Stomach (tissue), 19 donors: Measurements from ENCODE around the gene SIGMAR1. TPM values are rescaled to one million over a fixed set of nuclear protein-coding genes. Genes with fewer than 3 reads are reported as not detected.
A peak's percentile ranks its signal among the peaks of the same experiment; 100 is the strongest.

Experiments used
- DNase-seq, 2 donors: peaks; one replicate each; pipeline versions ENCODE4 v3.0.0 to v3.0.0-alpha.2; 2013 to 2019
- H3K27ac ChIP-seq, 5 donors: fragments of 200-600 bp in 4 of 5; sonication (generic) in 4 of 5; one replicate each; pipeline ENCODE4 v1.5.1; 2013 to 2019; ENCODE audit warnings: mild to moderate bottlenecking in 1 of 5, moderate library complexity in 1 of 5
- H3K27me3 ChIP-seq, 3 donors: fragments of 200-600 bp; sonication (generic); one replicate each; pipeline ENCODE4 v1.5.1; 2017 to 2019; ENCODE audit warnings: mixed run types in 1 of 3
- H3K36me3 ChIP-seq, 4 donors: fragments of 200-600 bp; sonication (generic); 1 replicate in 3 of 4; 2 replicates in 1 of 4; pipeline ENCODE4 v1.5.1; 2016 to 2019
- H3K4me1 ChIP-seq, 4 donors: fragments of 200-600 bp; sonication (generic); one replicate each; pipeline ENCODE4 v1.5.1; 2016 to 2019
- H3K4me3 ChIP-seq, 4 donors: fragments of 200-600 bp; sonication (generic) in 3 of 4; one replicate each; pipeline ENCODE4 v1.5.1; 2016 to 2019; ENCODE audit warnings: mild to moderate bottlenecking in 1 of 4
- H3K9me3 ChIP-seq, 4 donors: fragments of 200-600 bp; sonication (generic); one replicate each; pipeline ENCODE4 v1.5.1; 2016 to 2019
- CTCF ChIP-seq, 7 experiments: fragments of 450-650 bp in 4 of 7; fragments of 200-600 bp in 3 of 7; sonication (generic) in 3 of 7; IDR thresholded peaks; one replicate each; pipeline ENCODE4 v1.5.1; 2016 to 2019; ENCODE audit warnings: antibody characterized with exemption in 7 of 7, control low read depth in 2 of 7, mild to moderate bottlenecking in 1 of 7
- EP300 ChIP-seq: sonication (generic); formaldehyde crosslinking; IDR thresholded peaks from one replicate; pipeline ENCODE4 v1.6.1; 2017; ENCODE audit warnings: antibody characterized with exemption
- POLR2A ChIP-seq, 4 donors: fragments of 450-650 bp; IDR thresholded peaks; one replicate each; pipeline ENCODE4 v1.6.1; 2016; ENCODE audit warnings: antibody characterized with exemption in 4 of 4, control low read depth in 2 of 4, mild to moderate bottlenecking in 1 of 4, moderate library complexity in 1 of 4
- POLR2AphosphoS5 ChIP-seq, 3 donors: sonication (generic); formaldehyde crosslinking; IDR thresholded peaks; one replicate each; pipeline ENCODE4 v1.6.1; 2016; ENCODE audit warnings: antibody characterized with exemption in 3 of 3
- WGBS, 5 donors: extraction: QIAGEN DNeasy Blood & Tissue Kit in 3 of 5; methylation state at CpG; one replicate each; pipeline versions ENCODE4 v1.1.5 to v1.1.7; 2013 to 2018; 5-methylcytosine and 5-hydroxymethylcytosine counted together
- intact Hi-C: fragments of 100-400 bp; cut with DNase I; formaldehyde crosslinking; loops from one replicate; pipeline ENCODE4 v1.15.1; 2023; ENCODE audit warnings: low total_unique reads
- long read RNA-seq, 10 donors: transcript quantifications; one replicate each; lab custom pipeline, GENCODE V29; 2026
- polyA plus RNA-seq, 3 donors: library from polyadenylated mRNA; stranded (reverse); fragments of 200-250 nt; gene quantifications; one replicate each; pipeline ENCODE4 v1.2.3, GENCODE V29; 2013
- total RNA-seq, 5 donors: library from RNA; depleted of rRNA; stranded (reverse); fragments of >200 nt; gene quantifications; one replicate each; pipeline versions ENCODE4 v1.1.0 to v1.2.3, GENCODE V29; 2014 to 2016
- donor health status: healthy with polysubstance abuse.
- donor health status: Bipolar disorder and iron deficiency.
- donor health status: healthy.

Gene SIGMAR1
- total RNA-seq (100 to 1,000 TPM in 1 of 5 donors, 10 to 100 TPM in 4; 20.0 to 124 (median 64.3) TPM), polyA plus RNA-seq (10 to 100 TPM; 19.9 to 46.8 (median 25.5) TPM)
- long read RNA-seq, donor 1, transcript SIGMAR1-201 (4 exons, 1,656 nt) = major isoform, 14 of 14 reads
- long read RNA-seq, donor 1, partial matches to known transcripts = 0 of 14 reads
- long read RNA-seq, donor 1, other reads (novel, unspliced or antisense) = 0 of 14 reads
- long read RNA-seq, donor 2, transcript SIGMAR1-203 (3 exons, 1,743 nt) = minor isoform, 5 of 25 reads
- long read RNA-seq, donor 2, transcript SIGMAR1-201 (4 exons, 1,656 nt) = major isoform, 19 of 25 reads
- long read RNA-seq, donor 2, partial matches to known transcripts = 0 of 25 reads
- long read RNA-seq, donor 2, other reads (novel, unspliced or antisense) = 0 of 25 reads
- long read RNA-seq, donor 3, transcript SIGMAR1-201 (4 exons, 1,656 nt) = major isoform, 9 of 10 reads
- long read RNA-seq, donor 3, partial matches to known transcripts = 0 of 10 reads
- long read RNA-seq, donor 3, other reads (novel, unspliced or antisense) = 0 of 10 reads
- long read RNA-seq, donor 4, partial matches to known transcripts = 0 of 1 reads
- long read RNA-seq, donor 4, other reads (novel, unspliced or antisense) = 0 of 1 reads
- long read RNA-seq, donor 5, transcript SIGMAR1-201 (4 exons, 1,656 nt) = major isoform, 15 of 18 reads
- long read RNA-seq, donor 5, partial matches to known transcripts = 0 of 18 reads
- long read RNA-seq, donor 5, other reads (novel, unspliced or antisense) = 0 of 18 reads
- long read RNA-seq, donor 6, transcript SIGMAR1-201 (4 exons, 1,656 nt) = major isoform, 33 of 46 reads
- long read RNA-seq, donor 6, transcript SIGMAR1-203 (3 exons, 1,743 nt) = minor isoform, 8 of 46 reads
- long read RNA-seq, donor 6, partial matches to known transcripts = 0 of 46 reads
- long read RNA-seq, donor 6, other reads (novel, unspliced or antisense) = 0 of 46 reads
- long read RNA-seq, donor 7, transcript SIGMAR1-201 (4 exons, 1,656 nt) = major isoform, 24 of 27 reads
- long read RNA-seq, donor 7, partial matches to known transcripts = 0 of 27 reads
- long read RNA-seq, donor 7, other reads (novel, unspliced or antisense) = 0 of 27 reads
- long read RNA-seq, donor 8, transcript SIGMAR1-201 (4 exons, 1,656 nt) = major isoform, 11 of 14 reads
- long read RNA-seq, donor 8, partial matches to known transcripts = 0 of 14 reads
- long read RNA-seq, donor 8, other reads (novel, unspliced or antisense) = 0 of 14 reads
- long read RNA-seq, donor 9, transcript SIGMAR1-201 (4 exons, 1,656 nt) = major isoform, 7 of 8 reads
- long read RNA-seq, donor 9, partial matches to known transcripts = 0 of 8 reads
- long read RNA-seq, donor 9, other reads (novel, unspliced or antisense) = 0 of 8 reads
- long read RNA-seq, donor 10, transcript SIGMAR1-201 (4 exons, 1,656 nt) = major isoform, 7 of 9 reads
- long read RNA-seq, donor 10, partial matches to known transcripts = 0 of 9 reads
- long read RNA-seq, donor 10, other reads (novel, unspliced or antisense) = 0 of 9 reads

- TF ChIP-seq POLR2AphosphoS5 (IDR thresholded peaks at IDR 0.05) (peak; percentile 67 to 90 (median 88)), EP300 (no peak)
- peak within 1 kb of the TSS; percentile 60 to 90 (median 69) for H3K4me3 ChIP-seq
- intact Hi-C loops = no loop called here
- H3K9me3 ChIP-seq = no peaks in the 10 kb centered on the region
- H3K27ac ChIP-seq = peak within 1 kb of the TSS; percentile 83 to 91 (median 86)
- peaks cover 22 to 40% (median 34%) of the 10 kb centered on the region in 4 donors for H3K4me1 ChIP-seq
- peak; percentile 94 to 98 for DNase-seq
- H3K27me3 ChIP-seq = no peaks in the 10 kb centered on the region
- 0 to 3% (median 0%) methylated on average over 14 to 74 of the region's 74 CpGs for WGBS, 5 donors
- peaks cover 0 to 17% (median 9%) of the 10 kb centered on the region in 4 donors for H3K36me3 ChIP-seq
Measured at GRCh38 chr9:34637356-34638137, at the start of gene SIGMAR1. Gene SIGMAR1 (minus strand): TSS chr9:34637787. CDS start chr9:34637697, 90 bp downstream.

DNA sequence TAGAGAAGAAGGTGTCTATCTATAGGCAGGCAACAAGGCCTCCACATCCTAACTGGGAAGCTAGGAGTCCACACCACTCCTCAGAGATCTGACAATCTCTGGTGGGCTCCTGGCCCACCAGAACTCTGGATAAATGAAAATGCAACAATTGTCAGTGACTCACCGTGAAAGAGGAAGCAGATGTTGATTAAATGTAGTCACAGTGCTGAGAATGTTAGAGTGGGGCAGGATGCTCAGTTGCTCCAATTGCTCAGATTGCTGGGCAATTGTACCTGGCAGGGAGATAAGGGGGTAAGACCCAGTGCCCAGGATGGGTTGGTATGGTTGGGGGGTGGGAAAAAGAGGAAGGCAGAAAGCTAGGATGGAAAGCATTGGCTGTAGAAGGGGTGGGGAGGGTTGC is 49.1 kb upstream of the SIGMAR1 start:
- H3K27me3 ChIP-seq = no peaks in the 10 kb centered on the region
- no peak overlapping the region for H3K4me3 ChIP-seq
- H3K9me3 ChIP-seq = no peaks in the 10 kb centered on the region
- no peak overlapping the region for H3K27ac ChIP-seq
- DNase-seq = no peak
- intact Hi-C loops = no loop called here
- TF ChIP-seq CTCF (IDR thresholded peaks at IDR 0.05) (no peak), EP300 (no peak), POLR2AphosphoS5 (IDR thresholded peaks at IDR 0.05) (no peak), POLR2A (IDR thresholded peaks at IDR 0.05) (no peak)
- H3K36me3 ChIP-seq = peaks cover 0 to 2% (median under 1%) of the 10 kb centered on the region in 4 donors
- WGBS, 5 donors = 47 to 71% (median 67%) methylated on average over 1 of the region's 1 CpG
- peaks cover 0 to 14% (median 13%) of the 10 kb centered on the region in 4 donors for H3K4me1 ChIP-seq

- no peak for TF ChIP-seq EP300
- TF ChIP-seq CTCF (IDR thresholded peaks at IDR 0.05) = no peak
- no peak for TF ChIP-seq POLR2A (IDR thresholded peaks at IDR 0.05)
- TF ChIP-seq POLR2AphosphoS5 (IDR thresholded peaks at IDR 0.05) = no peak
- Histone ChIP-seq H3K4me3 (no peak overlapping the region), H3K36me3 (peaks cover 0 to 7% (median 4%) of the 10 kb centered on the region in 4 donors), H3K4me1 (peaks cover 0 to 14% (median 10%) of the 10 kb centered on the region in 4 donors), H3K27me3 (no peaks in the 10 kb centered on the region), H3K27ac (peak overlapping the region in 1 of 5 donors; percentile 4), H3K9me3 (no peaks in the 10 kb centered on the region)
- 67 to 82% (median 77%) methylated on average over 5 of the region's 5 CpGs for WGBS, 5 donors
- no peak for DNase-seq
- intact Hi-C loops = no loop called here
Measured at GRCh38 chr9:34686231-34686630, 48.6 kb upstream of the SIGMAR1 start.

DNA sequence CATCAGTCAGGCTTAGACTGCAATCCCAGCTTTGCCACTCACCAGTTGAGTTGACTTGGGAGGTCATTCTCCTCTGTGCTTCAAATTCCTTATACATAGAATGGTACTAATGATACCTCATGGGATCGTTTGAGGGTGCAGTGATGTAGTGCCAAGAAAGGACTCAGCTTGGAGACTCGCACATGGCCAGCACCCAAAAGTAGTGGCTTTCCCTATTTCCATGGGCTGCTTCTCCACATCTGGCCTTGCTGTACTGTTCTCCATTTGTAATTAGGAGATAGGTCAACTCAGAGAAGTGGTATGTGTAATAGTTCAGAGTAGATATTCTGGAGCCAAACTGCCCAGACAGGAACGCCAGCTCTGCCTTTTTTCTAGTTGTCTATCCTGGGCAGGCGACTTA is 48.0 kb upstream of the SIGMAR1 start:
- Histone ChIP-seq H3K9me3 (no peaks in the 10 kb centered on the region), H3K4me1 (peaks cover 0 to 14% (median 7%) of the 10 kb centered on the region in 4 donors), H3K4me3 (no peak overlapping the region), H3K27me3 (no peaks in the 10 kb centered on the region), H3K27ac (peak overlapping the region in 1 of 5 donors; percentile 4), H3K36me3 (peaks cover 0 to 12% (median 4%) of the 10 kb centered on the region in 4 donors)
- intact Hi-C loops = no loop called here
- WGBS, 5 donors = 73 to 90% (median 82%) methylated on average over 4 of the region's 4 CpGs
- no peak for DNase-seq
- no peak for TF ChIP-seq POLR2AphosphoS5 (IDR thresholded peaks at IDR 0.05)
- TF ChIP-seq CTCF (IDR thresholded peaks at IDR 0.05) = no peak
- TF ChIP-seq EP300 = no peak
